Natural killer cell (primary cell): ENCODE data around the gene EIF2AK2. TPM values are rescaled to one million over a fixed set of nuclear protein-coding genes. Genes with fewer than 3 reads are reported as not detected.
A peak's percentile ranks its signal among the peaks of the same experiment; 100 is the strongest.

Experiments
- ATAC-seq, 3 donors: fragments of 150-1000 bp in 2 of 3; fragments of 200-7000 bp in 1 of 3; cut with Tn5 transposase; 1 replicate in 1 of 3; 2 replicates in 2 of 3; pipeline ENCODE4 v1.10.0; 2021; ENCODE audit warnings: mild to moderate bottlenecking in 2 of 3, moderate library complexity in 2 of 3
- DNase-seq, 2 donors: peaks; one replicate each; pipeline versions ENCODE4 v3.0.0 to v3.0.0-alpha.2; 2013 to 2021; ENCODE audit warnings: mixed read lengths in 1 of 2
- H3K27ac ChIP-seq: one replicate; pipeline ENCODE4 v1.5.1; 2013; ENCODE audit warnings: mild to moderate bottlenecking, low read length
- H3K27me3 ChIP-seq: one replicate; pipeline ENCODE4 v1.6.1; 2013; ENCODE audit warnings: low read length; ENCODE audit not compliant: control insufficient read depth, insufficient read depth
- H3K36me3 ChIP-seq: one replicate; pipeline ENCODE4 v1.6.1; 2013; ENCODE audit warnings: low read length; ENCODE audit not compliant: control insufficient read depth, insufficient read depth
- H3K4me1 ChIP-seq: one replicate; pipeline ENCODE4 v1.6.1; 2013; ENCODE audit warnings: low read length; ENCODE audit not compliant: control insufficient read depth, insufficient read depth
- H3K4me3 ChIP-seq: one replicate; pipeline ENCODE4 v1.5.1; 2013; ENCODE audit warnings: low read length
- H3K9me3 ChIP-seq: one replicate; pipeline ENCODE4 v1.6.1; 2013; ENCODE audit warnings: low read length; ENCODE audit not compliant: control insufficient read depth, insufficient read depth
- H3K27ac Mint-ChIP-seq, 2 donors: one replicate each; pipeline ENCODE4 v1.8.0; 2022; ENCODE audit warnings: mild to moderate bottlenecking in 2 of 2, mixed read lengths in 2 of 2, moderate library complexity in 1 of 2
- H3K27me3 Mint-ChIP-seq, 2 donors: one replicate each; pipeline ENCODE4 v1.8.0; 2022; ENCODE audit warnings: low read depth in 2 of 2, mixed read lengths in 2 of 2
- H3K36me3 Mint-ChIP-seq: one replicate; pipeline ENCODE4 v1.8.0; 2022; ENCODE audit warnings: mixed read lengths
- H3K4me1 Mint-ChIP-seq, 2 donors: one replicate each; pipeline ENCODE4 v1.8.0; 2022; ENCODE audit warnings: mixed read lengths in 2 of 2
- H3K4me3 Mint-ChIP-seq: one replicate; pipeline ENCODE4 v1.8.0; 2022; ENCODE audit warnings: mild to moderate bottlenecking, moderate library complexity, mixed read lengths
- H3K9me3 Mint-ChIP-seq, 2 donors: one replicate each; pipeline ENCODE4 v1.8.0; 2022; ENCODE audit warnings: mixed read lengths in 2 of 2
- CTCF ChIP-seq: fragments of 200-600 bp; IDR thresholded peaks from one replicate; pipeline ENCODE4 v1.8.0; 2022; ENCODE audit warnings: antibody characterized with exemption
- WGBS: methylation state at CpG from one replicate; pipeline ENCODE4 v1.1.7; 2013; ENCODE audit warnings: missing lambda C conversion rate; ENCODE audit not compliant: insufficient coverage; 5-methylcytosine and 5-hydroxymethylcytosine counted together
- intact Hi-C: fragments of 100-400 bp; cut with micrococcal nuclease; formaldehyde crosslinking; loops from one replicate; pipeline ENCODE4 v1.14.2; 2022
- total RNA-seq, 4 donors: library from RNA; stranded (reverse); fragments of 120-200 nt in 1 of 4; gene quantifications; one replicate each; pipeline versions ENCODE4 v1.2.3 to v1.2.4, GENCODE V29; 2013 to 2022

EIF2AK2 gene
- total RNA-seq, 3 donors from 2014 or later (not counting 1 experiment from before 2014, with no cell fraction given): 29.9 to 47.3 (median 43.9) TPM

GRCh38 chr2:37080266-37080665 lies 76.5 kb downstream of the EIF2AK2 start:
- DNase-seq: no peak
- Histone ChIP-seq H3K27ac (peak overlapping the region; percentile 28), H3K9me3 (no peaks in the 10 kb centered on the region), H3K36me3 (peaks cover 39% of the 10 kb centered on the region), H3K4me3 (no peak overlapping the region), H3K4me1 (peaks cover 18% of the 10 kb centered on the region), H3K27me3 (no peaks in the 10 kb centered on the region)
- H3K9me3 Mint-ChIP-seq: no peaks in the 10 kb centered on the region
- H3K27ac Mint-ChIP-seq: peak overlapping the region in 1 of 2 donors; percentile 92
- no peaks in the 10 kb centered on the region for H3K27me3 Mint-ChIP-seq
- 36% methylated on average over 1 of the region's 2 CpGs for WGBS
- no peak for TF ChIP-seq CTCF
- intact Hi-C loops: loop anchor here (10.0 kb wide), 2 partner anchors 155 to 275 kb away; partner anchors contain the start of genes CEBPZ and NDUFAF7
- H3K4me1 Mint-ChIP-seq: peaks cover 42 to 43% of the 10 kb centered on the region in 2 donors
- H3K4me3 Mint-ChIP-seq: peak overlapping the region; percentile 88
- peaks cover 27% of the 10 kb centered on the region for H3K36me3 Mint-ChIP-seq
- no peak for ATAC-seq

- Histone ChIP-seq H3K36me3 (peaks cover 86% of the 10 kb centered on the region), H3K27ac (no peak overlapping the region), H3K27me3 (no peaks in the 10 kb centered on the region), H3K4me3 (no peak overlapping the region), H3K9me3 (no peaks in the 10 kb centered on the region), H3K4me1 (no peaks in the 10 kb centered on the region)
- no peak for TF ChIP-seq CTCF
- WGBS: 100% methylated on average over 1 of the region's 2 CpGs
- DNase-seq (no peak), ATAC-seq (no peak)
- Mint-ChIP-seq H3K27me3 (no peaks in the 10 kb centered on the region), H3K9me3 (no peaks in the 10 kb centered on the region), H3K27ac (no peak overlapping the region), H3K4me1 (peaks cover 4 to 26% of the 10 kb centered on the region in 2 donors), H3K4me3 (no peak overlapping the region), H3K36me3 (peaks cover 24% of the 10 kb centered on the region)
- intact Hi-C loops: no loop called here
Measured at GRCh38 chr2:37070931-37071330, 85.8 kb downstream of the EIF2AK2 start.

GRCh38 chr2:37068686-37069085 lies 88.1 kb downstream of the EIF2AK2 start:
- H3K4me1 ChIP-seq: no peaks in the 10 kb centered on the region
- Mint-ChIP-seq H3K27me3 (no peaks in the 10 kb centered on the region), H3K36me3 (peaks cover 10% of the 10 kb centered on the region), H3K4me3 (no peak overlapping the region), H3K27ac (no peak overlapping the region), H3K9me3 (no peaks in the 10 kb centered on the region), H3K4me1 (peaks cover 0 to 16% of the 10 kb centered on the region in 2 donors)
- H3K27ac ChIP-seq: no peak overlapping the region
- H3K9me3 ChIP-seq: no peaks in the 10 kb centered on the region
- WGBS: 77% methylated on average over 4 of the region's 6 CpGs
- H3K27me3 ChIP-seq: no peaks in the 10 kb centered on the region
- no peak for DNase-seq
- no peak for TF ChIP-seq CTCF
- H3K4me3 ChIP-seq: no peak overlapping the region
- peak in 1 of 3 donors; percentile 30 for ATAC-seq
- peaks cover 91% of the 10 kb centered on the region for H3K36me3 ChIP-seq
- intact Hi-C loops: no loop called here

DNA sequence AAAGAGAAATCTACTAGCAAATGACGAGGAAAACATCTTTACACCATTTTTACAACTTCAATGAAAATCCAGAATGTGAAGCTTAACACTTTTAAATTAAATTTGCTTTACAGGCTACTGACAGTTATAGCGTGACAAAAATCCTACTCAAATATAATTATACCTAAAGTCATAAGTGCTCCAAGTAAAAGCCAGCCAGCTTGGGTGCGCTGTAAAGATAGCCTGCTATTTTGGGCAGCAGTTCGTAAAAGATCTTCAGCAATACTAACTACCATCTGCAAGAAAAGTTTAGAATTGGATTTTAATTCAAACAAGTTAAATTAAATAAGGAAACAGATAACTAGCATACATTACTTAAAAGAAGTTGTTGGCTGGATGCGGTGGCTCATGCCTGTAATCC lies 95.0 kb downstream of the EIF2AK2 start:
- Mint-ChIP-seq H3K4me3 (no peak overlapping the region), H3K36me3 (peaks cover 6% of the 10 kb centered on the region), H3K27ac (no peak overlapping the region), H3K9me3 (no peaks in the 10 kb centered on the region), H3K4me1 (peaks cover 0 to 5% of the 10 kb centered on the region in 2 donors), H3K27me3 (no peaks in the 10 kb centered on the region)
- no peaks in the 10 kb centered on the region for H3K9me3 ChIP-seq
- no peak for TF ChIP-seq CTCF
- WGBS: 97% methylated on average over 3 of the region's 5 CpGs
- intact Hi-C loops: no loop called here
- H3K27me3 ChIP-seq: no peaks in the 10 kb centered on the region
- DNase-seq (no peak), ATAC-seq (no peak)
- peaks cover 94% of the 10 kb centered on the region for H3K36me3 ChIP-seq
- no peak overlapping the region for H3K4me3 ChIP-seq
- H3K27ac ChIP-seq: no peak overlapping the region
- no peaks in the 10 kb centered on the region for H3K4me1 ChIP-seq
